Spinal cord (tissue), 10 donors: Measurements from ENCODE around the gene DMAC2. TPM values are rescaled to one million over a fixed set of nuclear protein-coding genes. Genes with fewer than 3 reads are reported as not detected.
"Not testable (repeated sequence)": the region's sequence is repeated elsewhere in the genome, so short reads cannot be mapped to it uniquely, and the experiment has no call there.

Experiments used
- DNase-seq, 6 donors: peaks; one replicate each; pipeline versions ENCODE4 v3.0.0 to v3.0.0-alpha.2; 2013 to 2015; ENCODE audit warnings: low spot score in 6 of 6, low read depth in 4 of 6
- H3K27ac ChIP-seq: one replicate; pipeline ENCODE4 v1.5.1; 2013; ENCODE audit warnings: low read depth, low read length, control low read depth
- H3K27me3 ChIP-seq: one replicate; pipeline ENCODE4 v1.6.1; 2013; ENCODE audit warnings: low read length; ENCODE audit not compliant: control insufficient read depth, insufficient read depth
- H3K36me3 ChIP-seq: one replicate; pipeline ENCODE4 v1.6.1; 2013; ENCODE audit warnings: low read length; ENCODE audit not compliant: control insufficient read depth, insufficient read depth
- H3K4me1 ChIP-seq: one replicate; pipeline ENCODE4 v1.6.1; 2013; ENCODE audit warnings: low read length; ENCODE audit not compliant: control insufficient read depth, insufficient read depth
- H3K4me3 ChIP-seq: one replicate; pipeline ENCODE4 v1.5.1; 2013; ENCODE audit warnings: low read depth, low read length, control low read depth
- H3K9me3 ChIP-seq: one replicate; pipeline ENCODE4 v1.6.1; 2013; ENCODE audit warnings: low read length; ENCODE audit not compliant: control insufficient read depth, insufficient read depth
- WGBS: methylation state at CpG from one replicate; pipeline ENCODE4 v1.1.5; 2013; ENCODE audit warnings: missing lambda C conversion rate; ENCODE audit not compliant: insufficient coverage; 5-methylcytosine and 5-hydroxymethylcytosine counted together
- polyA plus RNA-seq, 2 donors: library from polyadenylated mRNA; unstranded; fragments of 120-200 nt; gene quantifications; one replicate each; pipeline ENCODE4 v1.2.1, GENCODE V29; 2013; ENCODE audit not compliant: insufficient read length in 2 of 2
- total RNA-seq, 2 donors: library from RNA; depleted of rRNA in 1 of 2; stranded (reverse); fragments of 120-200 nt in 1 of 2; fragments of >200 nt in 1 of 2; gene quantifications; one replicate each; pipeline versions ENCODE4 v1.2.3 to v1.2.4, GENCODE V29; 2013 to 2014
- donor health status: healthy.

Gene DMAC2
- total and polyA plus RNA-seq, 4 donors = 20.3 to 51.2 (median 40.0) TPM

- Histone ChIP-seq H3K9me3 (no peaks in the 10 kb centered on the region), H3K27ac (no peak overlapping the region), H3K27me3 (no peaks in the 10 kb centered on the region), H3K36me3 (no peaks in the 10 kb centered on the region), H3K4me3 (no peak overlapping the region), H3K4me1 (peaks cover 6% of the 10 kb centered on the region)
- no peak for DNase-seq
- WGBS = 61% methylated on average over 5 of the region's 5 CpGs
Observed at GRCh38 chr19:41445575-41445974, 5.9 kb upstream of the DMAC2 start.

DNA sequence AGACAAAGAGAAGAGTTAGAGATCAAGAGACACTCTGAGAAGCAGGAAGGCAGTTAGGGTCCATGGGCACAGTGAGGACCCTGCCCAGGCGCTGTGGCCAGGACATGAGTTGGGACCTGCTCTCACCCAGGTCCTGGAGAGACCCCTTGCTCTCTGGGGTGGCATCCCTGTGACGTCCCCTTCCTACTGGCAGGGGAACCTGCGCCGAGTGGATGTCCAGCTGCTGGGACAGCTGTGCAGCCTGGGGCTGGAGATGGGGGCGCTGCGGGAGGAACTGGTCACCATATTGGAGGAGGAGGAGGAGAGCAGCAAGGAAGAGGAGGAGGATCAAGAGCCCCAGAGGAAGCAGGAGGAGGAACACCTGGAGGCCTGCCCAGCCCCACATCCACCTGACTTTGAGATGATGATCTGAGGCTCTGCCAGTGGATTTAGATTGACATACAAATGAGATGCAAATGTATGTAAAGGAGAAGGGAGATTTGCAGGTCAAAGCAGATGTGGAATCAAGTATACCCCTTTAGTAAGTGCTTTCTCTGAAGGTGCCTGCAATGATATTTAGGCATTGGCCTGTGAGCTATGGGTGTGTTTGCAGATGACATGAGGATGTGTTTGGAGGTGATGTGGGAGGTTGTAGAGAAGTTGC, 4.2 kb upstream of the DMAC2 start:
- H3K4me3 ChIP-seq = no peak overlapping the region
- DNase-seq = no peak
- peaks cover 6% of the 10 kb centered on the region for H3K4me1 ChIP-seq
- H3K36me3 ChIP-seq = no peaks in the 10 kb centered on the region
- no peak overlapping the region for H3K27ac ChIP-seq
- no peaks in the 10 kb centered on the region for H3K9me3 ChIP-seq
- H3K27me3 ChIP-seq = no peaks in the 10 kb centered on the region
- WGBS = 59% methylated on average over 3 of the region's 6 CpGs

DNA sequence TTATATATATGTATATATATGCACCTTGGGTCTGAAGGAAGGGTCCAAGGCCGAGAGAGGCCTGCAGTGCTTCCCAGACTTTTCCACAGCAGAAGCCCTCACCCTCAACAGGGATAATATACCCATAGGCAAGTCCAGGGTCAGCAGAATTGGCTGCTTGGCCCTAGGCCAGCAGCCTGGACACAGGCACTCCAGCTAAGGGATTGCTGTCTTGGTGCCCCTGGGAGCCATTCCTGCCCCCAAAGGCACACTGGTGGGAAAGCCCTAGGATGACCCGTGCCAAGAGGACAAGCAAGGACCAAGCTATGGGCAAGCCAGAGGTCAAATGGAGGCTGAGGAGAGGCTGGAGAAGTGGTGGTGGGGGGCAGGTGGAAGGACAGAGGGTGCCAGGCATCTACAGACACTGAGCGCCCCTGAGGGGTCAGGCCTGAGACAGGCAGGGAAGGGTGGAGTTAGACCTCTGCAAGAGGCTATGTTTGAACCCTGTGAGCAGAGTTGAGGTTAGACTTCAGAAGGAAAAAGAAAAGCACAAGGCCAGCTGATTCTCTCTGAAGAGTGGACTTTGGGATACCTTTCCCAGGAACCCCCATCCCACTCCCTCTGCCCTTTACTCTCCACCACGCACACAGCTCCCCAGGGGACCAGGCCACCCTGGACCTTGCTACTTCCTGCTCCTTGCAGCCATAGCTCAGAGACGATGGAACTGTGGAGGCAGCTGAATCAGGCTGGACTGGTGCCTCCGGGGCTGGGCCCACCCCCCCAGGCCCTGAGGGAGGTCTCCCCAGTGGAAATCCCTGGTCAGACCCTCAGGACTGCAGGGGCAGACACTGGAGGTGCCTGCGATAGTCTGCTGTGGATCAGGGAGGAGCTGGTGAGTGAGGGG, 3.0 kb upstream of the DMAC2 start, which contains the start of gene ERICH4:
Gene ERICH4 (plus strand): TSS at position 684 of the 883 bp plus-strand sequence. CDS start 14 bp downstream, at position 698.
- Histone ChIP-seq H3K9me3 (no peaks in the 10 kb centered on the region), H3K36me3 (peaks cover 6% of the 10 kb centered on the region), H3K27ac (no peak within 1 kb of the TSS), H3K27me3 (no peaks in the 10 kb centered on the region), H3K4me3 (no peak within 1 kb of the TSS), H3K4me1 (peaks cover 5% of the 10 kb centered on the region)
- DNase-seq = no peak
- 73% methylated on average over 6 of the region's 7 CpGs for WGBS

GRCh38 chr19:41441321-41441945, 1.7 kb upstream of the DMAC2 start:
- 80% methylated on average over 7 of the region's 15 CpGs for WGBS
- H3K9me3 ChIP-seq = no peaks in the 10 kb centered on the region
- H3K27ac ChIP-seq = no peak overlapping the region
- H3K36me3 ChIP-seq = peaks cover 8% of the 10 kb centered on the region
- no peak for DNase-seq
- H3K27me3 ChIP-seq = no peaks in the 10 kb centered on the region
- peaks cover 5% of the 10 kb centered on the region for H3K4me1 ChIP-seq
- no peak overlapping the region for H3K4me3 ChIP-seq

- Histone ChIP-seq H3K4me1 (peaks cover 5% of the 10 kb centered on the region), H3K27ac (no peak overlapping the region), H3K36me3 (peaks cover 21% of the 10 kb centered on the region), H3K27me3 (no peaks in the 10 kb centered on the region), H3K9me3 (no peaks in the 10 kb centered on the region), H3K4me3 (no peak overlapping the region)
- 94% methylated on average over 6 of the region's 7 CpGs for WGBS
- no peak for DNase-seq
Observed at GRCh38 chr19:41437944-41438574, 1.7 kb downstream of the DMAC2 start.

- no peak overlapping the region for H3K27ac ChIP-seq
- H3K4me3 ChIP-seq = no peak overlapping the region
- peaks cover 6% of the 10 kb centered on the region for H3K4me1 ChIP-seq
- DNase-seq = no peak
- H3K36me3 ChIP-seq = peaks cover 36% of the 10 kb centered on the region
- no peaks in the 10 kb centered on the region for H3K27me3 ChIP-seq
- H3K9me3 ChIP-seq = no peaks in the 10 kb centered on the region
Observed at GRCh38 chr19:41436674-41436951, 3.1 kb downstream of the DMAC2 start.

GRCh38 chr19:41435936-41436673, 3.6 kb downstream of the DMAC2 start:
- Histone ChIP-seq H3K4me1 (peaks cover 10% of the 10 kb centered on the region), H3K4me3 (no peak overlapping the region), H3K36me3 (peaks cover 41% of the 10 kb centered on the region), H3K9me3 (no peaks in the 10 kb centered on the region), H3K27me3 (no peaks in the 10 kb centered on the region), H3K27ac (no peak overlapping the region)
- WGBS = 98% methylated on average over 18 of the region's 19 CpGs
- no peak for DNase-seq

DNA sequence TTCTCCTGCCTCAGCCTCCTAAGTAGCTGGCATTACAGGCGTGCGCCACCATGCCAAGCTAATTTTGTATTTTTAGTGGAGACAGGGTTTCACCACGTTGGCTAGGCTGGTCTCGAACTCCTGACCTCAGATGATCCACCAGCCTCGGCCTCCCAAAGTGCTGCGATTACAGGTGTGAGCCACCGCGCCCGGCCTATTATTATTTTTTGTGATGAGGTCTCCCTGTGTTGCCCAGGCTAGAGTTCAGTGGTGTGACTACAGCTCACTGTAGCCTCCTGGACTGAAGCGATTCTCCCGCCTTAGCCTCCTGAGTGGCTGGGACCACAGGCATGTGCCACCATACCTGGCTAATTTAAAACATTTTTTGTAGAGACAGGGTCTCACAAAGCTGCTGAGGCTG, 4.3 kb downstream of the DMAC2 start:
- not testable (repeated sequence) for H3K9me3 ChIP-seq, H3K4me3 ChIP-seq, H3K27me3 ChIP-seq, DNase-seq, H3K27ac ChIP-seq
- Histone ChIP-seq H3K4me1 (peaks cover 10% of the 10 kb centered on the region), H3K36me3 (peaks cover 48% of the 10 kb centered on the region)
- WGBS = 97% methylated on average over 9 of the region's 11 CpGs

- no peaks in the 10 kb centered on the region for H3K27me3 ChIP-seq
- WGBS = 88% methylated on average over 4 of the region's 5 CpGs
- no peak for DNase-seq
- H3K4me3 ChIP-seq = no peak overlapping the region
- peaks cover 48% of the 10 kb centered on the region for H3K36me3 ChIP-seq
- H3K9me3 ChIP-seq = no peaks in the 10 kb centered on the region
- H3K4me1 ChIP-seq = peaks cover 5% of the 10 kb centered on the region
- H3K27ac ChIP-seq = no peak overlapping the region
Observed at GRCh38 chr19:41434450-41434849, 5.3 kb downstream of the DMAC2 start.
